Islet of Langerhans (tissue), 1 donor: ENCODE measurements around the gene ARPC2.

Experiments
- FAIRE-seq: peaks from one replicate; lab custom pipeline; 2011; peaks lifted over from hg19 to GRCh38; lab: Jason Lieb, UNC

ARPC2 gene

GRCh38 chr2:218255446-218255845, 38.5 kb downstream of the ARPC2 start:
- FAIRE-seq: no peak

GRCh38 chr2:218256612-218257350, 39.8 kb downstream of the ARPC2 start:
- FAIRE-seq: no peak

- FAIRE-seq: no peak
These were observed 40.5 kb downstream of the ARPC2 start for GRCh38 chr2:218257390-218257981.

GRCh38 chr2:218259099-218259961, 42.3 kb downstream of the ARPC2 start:
- no peak for FAIRE-seq

- no peak for FAIRE-seq
These were observed 43.2 kb downstream of the ARPC2 start for GRCh38 chr2:218260166-218260565.

- no peak for FAIRE-seq
These were observed 43.9 kb downstream of the ARPC2 start, which contains the start of gene GPBAR1 for GRCh38 chr2:218260742-218261422. TSS of gene GPBAR1 (plus strand) at chr2:218261015. CDS start at chr2:218262725, 1,710 bp downstream.

GRCh38 chr2:218261423-218262236, 44.6 kb downstream of the ARPC2 start:
- FAIRE-seq: no peak

GRCh38 chr2:218262237-218262600, 45.2 kb downstream of the ARPC2 start:
- no peak for FAIRE-seq

- FAIRE-seq: no peak
These were observed 45.9 kb downstream of the ARPC2 start for GRCh38 chr2:218262631-218263586.

GRCh38 chr2:218263817-218264641, 47.0 kb downstream of the ARPC2 start:
- FAIRE-seq: no peak

- no peak for FAIRE-seq
These were observed 48.0 kb downstream of the ARPC2 start for GRCh38 chr2:218264773-218265561.

- no peak for FAIRE-seq
These were observed 48.6 kb downstream of the ARPC2 start for GRCh38 chr2:218265626-218266025.

- FAIRE-seq: no peak
These were observed 49.5 kb downstream of the ARPC2 start for GRCh38 chr2:218266316-218266979.

GRCh38 chr2:218267259-218267658, 50.3 kb downstream of the ARPC2 start:
- FAIRE-seq: no peak

- peak; percentile 61 for FAIRE-seq
These were observed 53.1 kb downstream of the ARPC2 start, which contains the start of the genes AAMP and PNKD for GRCh38 chr2:218269900-218270720. TSS of gene AAMP (minus strand) at chr2:218270137. CDS start at chr2:218270086, 51 bp downstream. TSS of gene PNKD (plus strand) at chr2:218270519. CDS start at chr2:218270536, 17 bp downstream.

- no peak for FAIRE-seq
These were observed 53.9 kb downstream of the ARPC2 start for GRCh38 chr2:218270721-218271486.
